SK-N-SH (cell line): Measurements from ENCODE around the gene BBS2. TPM values are rescaled to one million over a fixed set of nuclear protein-coding genes. Genes with fewer than 3 reads are reported as not detected.

Experiments used
- CTCF ChIA-PET: fragments of 300-600, 350-600 bp; formaldehyde crosslinking; extraction: SDS; loops from one replicate; lab custom pipeline; 2021; lab: Yijun Ruan, JAX
- POLR2A ChIA-PET: fragments of 350-600 bp; sonication (Branson Sonifier 250); formaldehyde crosslinking; extraction: SDS; loops from one replicate; lab custom pipeline; 2020; ENCODE audit warnings: antibody characterized with exemption, inconsistent platforms; lab: Yijun Ruan, JAX
- DNase-seq: peaks from one replicate; pipeline ENCODE4 v3.0.0; 2012
- H2AFZ ChIP-seq: fragments of 200-600 bp; sonication (generic); 2 replicates; pipeline ENCODE4 v1.8.1; 2016; ENCODE audit warnings: antibody characterized with exemption, mild to moderate bottlenecking, low read depth
- H3F3A ChIP-seq: fragments of 200-600 bp; sonication (generic); replicated peaks from 2 replicates; pipeline ENCODE3; 2016; ENCODE audit warnings: antibody characterized with exemption, mild to moderate bottlenecking; ENCODE audit not compliant: insufficient read depth
- H3K27ac ChIP-seq, 2 experiments: fragments of 200-500 bp in 1 of 2; fragments of 200-600 bp in 1 of 2; sonication (Bioruptor generic) in 1 of 2; sonication (generic), shearing (Covaris generic) in 1 of 2; 2 replicates each; pipeline versions ENCODE4 v1.5.1 to v1.6.1; 2014 to 2016; ENCODE audit warnings: low read depth in 2 of 2, inconsistent platforms in 1 of 2, low read length in 1 of 2, mild to moderate bottlenecking in 1 of 2, mixed read lengths in 1 of 2
- H3K27me3 ChIP-seq: fragments of 200-600 bp; sonication (generic), shearing (Covaris generic); 2 replicates; pipeline ENCODE4 v1.6.1; 2016; ENCODE audit warnings: mixed run types; ENCODE audit not compliant: insufficient read depth
- H3K36me3 ChIP-seq, 2 experiments: fragments of 200-500 bp in 1 of 2; fragments of 200-600 bp in 1 of 2; sonication (Bioruptor generic) in 1 of 2; sonication (generic) in 1 of 2; replicated peaks in 1 of 2; 2 replicates each; pipeline versions ENCODE3 to v1.5.1; 2014 to 2016; ENCODE audit warnings: low read length in 1 of 2, mild to moderate bottlenecking in 1 of 2; ENCODE audit not compliant: insufficient read depth in 2 of 2, control insufficient read depth in 1 of 2
- H3K4me1 ChIP-seq, 2 experiments: fragments of 200-500 bp in 1 of 2; fragments of 200-600 bp in 1 of 2; sonication (Bioruptor generic) in 1 of 2; sonication (generic), shearing (Covaris generic) in 1 of 2; 2 replicates each; pipeline versions ENCODE4 v1.5.1 to v1.6.1; 2014 to 2016; ENCODE audit warnings: low read depth in 1 of 2, low read length in 1 of 2, mixed run types in 1 of 2; ENCODE audit not compliant: insufficient read depth in 2 of 2, control insufficient read depth in 1 of 2
- H3K4me2 ChIP-seq: fragments of 200-600 bp; sonication (generic), shearing (Covaris generic); 2 replicates; pipeline ENCODE4 v1.6.1; 2017; ENCODE audit warnings: mixed run types
- H3K4me3 ChIP-seq, 2 experiments: fragments of 200-500 bp in 1 of 2; fragments of 200-600 bp in 1 of 2; sonication (Bioruptor generic) in 1 of 2; sonication (generic), shearing (Covaris generic) in 1 of 2; 2 replicates each; pipeline versions ENCODE4 v1.5.1 to v1.8.1; 2014 to 2016; ENCODE audit warnings: low read depth in 2 of 2, inconsistent platforms in 1 of 2, low read length in 1 of 2, mild to moderate bottlenecking in 1 of 2, mixed read lengths in 1 of 2, moderate library complexity in 1 of 2
- H3K79me2 ChIP-seq: fragments of 200-600 bp; sonication (generic); 2 replicates; pipeline ENCODE4 v1.8.1; 2017; ENCODE audit warnings: mild to moderate bottlenecking; ENCODE audit not compliant: insufficient read depth
- H3K9ac ChIP-seq: fragments of 200-600 bp; sonication (generic); 2 replicates; pipeline ENCODE4 v1.6.1; 2017; ENCODE audit warnings: mixed run types
- H3K9me2 ChIP-seq: fragments of 200-600 bp; sonication (generic); 2 replicates; pipeline ENCODE4 v1.6.1; 2017; ENCODE audit warnings: mixed run types
- H3K9me3 ChIP-seq: fragments of 200-600 bp; sonication (generic); 2 replicates; pipeline ENCODE4 v1.6.1; 2017; ENCODE audit warnings: mixed run types, mild to moderate bottlenecking, moderate library complexity
- H4K20me1 ChIP-seq: fragments of 200-600 bp; sonication (generic); 2 replicates; pipeline ENCODE4 v1.6.1; 2017; ENCODE audit warnings: mild to moderate bottlenecking, mixed run types; ENCODE audit not compliant: insufficient read depth
- CHD2 ChIP-seq: fragments of 150-350 bp; IDR thresholded peaks from 2 replicates; pipeline ENCODE4 v1.6.1; 2018; ENCODE audit warnings: low read length; ENCODE audit not compliant: partially characterized antibody
- ELF1 ChIP-seq: IDR thresholded peaks from 2 replicates; pipeline ENCODE4 v1.4.0; 2012
- EP300 ChIP-seq, 2 experiments: IDR thresholded peaks; 2 replicates each; pipeline versions ENCODE4 v1.4.0 to v1.6.1; 2012; ENCODE audit warnings: borderline replicate concordance in 1 of 2, low read depth in 1 of 2, low read length in 1 of 2
- EZH2phosphoT487 ChIP-seq: fragments of 200-600 bp; sonication (generic); IDR thresholded peaks from 2 replicates; pipeline ENCODE4 v1.6.1; 2017; ENCODE audit warnings: low read depth, mixed run types, mild to moderate bottlenecking, antibody characterized with exemption, moderate library complexity, borderline replicate concordance
- FOXJ3 ChIP-seq: sonication (generic); formaldehyde crosslinking; IDR thresholded peaks from 2 replicates; pipeline ENCODE4 v1.5.1; 2020; ENCODE audit warnings: mild to moderate bottlenecking, missing genetic modification reagents
- FOXM1 ChIP-seq: IDR thresholded peaks from 2 replicates; pipeline ENCODE4 v1.4.0; 2012; ENCODE audit warnings: low read depth, mild to moderate bottlenecking
- GABPA ChIP-seq: IDR thresholded peaks from 2 replicates; pipeline ENCODE4 v1.4.0; 2012; ENCODE audit warnings: low read depth, mild to moderate bottlenecking
- GATA2 ChIP-seq: sonication (generic); formaldehyde crosslinking; IDR thresholded peaks from 2 replicates; pipeline ENCODE4 v1.5.0; 2020; ENCODE audit warnings: mild to moderate bottlenecking, missing genetic modification reagents
- MEF2A ChIP-seq: IDR thresholded peaks from 2 replicates; pipeline ENCODE4 v1.4.0; 2012; ENCODE audit warnings: low read depth, borderline replicate concordance
- MXI1 ChIP-seq: IDR thresholded peaks from 2 replicates; pipeline ENCODE4 v1.6.1; 2012; ENCODE audit warnings: mild to moderate bottlenecking, low read depth, low read length, improper control_type of control experiment
- NRF1 ChIP-seq: IDR thresholded peaks from 2 replicates; pipeline ENCODE4 v1.6.1; 2012; ENCODE audit warnings: low read depth, mild to moderate bottlenecking, low read length
- RAD21 ChIP-seq: IDR thresholded peaks from 2 replicates; pipeline ENCODE4 v1.6.1; 2012; ENCODE audit warnings: mild to moderate bottlenecking, low read length
- RFX5 ChIP-seq: IDR thresholded peaks from 2 replicates; pipeline ENCODE4 v1.6.1; 2012; ENCODE audit warnings: mild to moderate bottlenecking, improper control_type of control experiment, low read length
- RXRA ChIP-seq: IDR thresholded peaks from 2 replicates; pipeline ENCODE4 v1.4.0; 2012; ENCODE audit warnings: low read depth, mild to moderate bottlenecking, borderline replicate concordance
- SIN3A ChIP-seq: IDR thresholded peaks from 2 replicates; pipeline ENCODE4 v1.6.1; 2012; ENCODE audit warnings: low read depth, mild to moderate bottlenecking, low read length, moderate library complexity, borderline replicate concordance
- SMC3 ChIP-seq: IDR thresholded peaks from 2 replicates; pipeline ENCODE4 v1.6.1; 2012; ENCODE audit warnings: low read depth, low read length, improper control_type of control experiment
- TAF1 ChIP-seq: IDR thresholded peaks from 2 replicates; pipeline ENCODE4 v1.6.1; 2012; ENCODE audit warnings: low read depth, mild to moderate bottlenecking, low read length, moderate library complexity, borderline replicate concordance
- TCF12 ChIP-seq: IDR thresholded peaks from 2 replicates; pipeline ENCODE4 v1.4.0; 2012
- TEAD4 ChIP-seq: IDR thresholded peaks from 2 replicates; pipeline ENCODE4 v1.4.0; 2012; ENCODE audit warnings: mild to moderate bottlenecking, borderline replicate concordance; ENCODE audit not compliant: insufficient read depth
- YY1 ChIP-seq: IDR thresholded peaks from 2 replicates; pipeline ENCODE4 v1.4.0; 2012; ENCODE audit warnings: low read depth, mild to moderate bottlenecking
- WGBS: methylation state at CpG from one replicate; pipeline ENCODE4 v1.1.6; 2017; ENCODE audit warnings: low lambda C conversion rate; 5-methylcytosine and 5-hydroxymethylcytosine counted together
- polyA plus RNA-seq, 3 experiments: library from polyadenylated mRNA; depleted of rRNA; stranded (reverse); fragments of >200 nt; gene quantifications; 2 replicates each; pipeline ENCODE4 v1.2.3, GENCODE V29; 2012
- TF ChIP-seq, protein P1 (sequence below): IDR thresholded peaks from 2 replicates; pipeline ENCODE4 v1.4.0; 2012; ENCODE audit warnings: low read depth
- TF ChIP-seq, protein P2 (sequence below): IDR thresholded peaks from 2 replicates; pipeline ENCODE4; 2012
- TF ChIP-seq, protein P3 (sequence below): fragments of 150-350 bp; IDR thresholded peaks from 2 replicates; pipeline ENCODE4 v1.6.1; 2017; ENCODE audit warnings: antibody characterized with exemption, low read length, low read depth, borderline replicate concordance
- TF ChIP-seq, protein P4 (sequence below): IDR thresholded peaks from 2 replicates; pipeline ENCODE4 v1.4.0; 2012; ENCODE audit warnings: low read depth, borderline replicate concordance

Gene BBS2
- polyA plus RNA-seq, 1 of the 3 experiments (the other 2 are of a cell fraction) = 74.3 TPM

DNA sequence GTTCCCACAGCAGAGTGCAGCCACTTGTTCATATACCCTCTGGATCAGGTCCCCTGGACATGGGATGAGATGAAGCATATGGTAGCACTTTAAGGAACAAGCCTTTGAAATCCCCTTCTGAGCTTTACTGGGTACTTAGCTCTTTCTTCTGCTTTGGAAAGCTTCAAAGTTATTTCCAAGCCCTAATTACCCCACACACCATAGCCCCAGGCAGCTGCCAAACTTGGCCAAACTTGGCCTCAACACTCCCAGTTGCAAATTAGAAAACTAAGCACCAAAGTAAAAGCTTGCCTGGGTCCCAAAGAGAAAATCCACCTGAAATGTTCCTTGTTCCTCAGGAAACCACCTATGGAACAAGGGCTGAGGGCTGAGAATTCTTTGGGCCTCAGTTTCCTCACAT, 29.3 kb upstream of the BBS2 start:
- no peak overlapping the region for H3K9ac ChIP-seq
- no peak overlapping the region for H3K27ac ChIP-seq
- no peak overlapping the region for H3K4me2 ChIP-seq
- H3K4me1 ChIP-seq = peaks cover 0 to 12% of the 10 kb centered on the region in 2 experiments; a peak in 2 of 4 replicates
- no peak for DNase-seq
- H3K4me3 ChIP-seq = no peak overlapping the region
- H3K79me2 ChIP-seq = no peaks in the 10 kb centered on the region
- CTCF ChIA-PET = interaction anchor here (1.9 kb wide), 1 partner anchor 153 kb away, joined by 4 read pairs; no protein-coding TSS in a partner anchor
- TF ChIP-seq MXI1 = no peak
- TF ChIP-seq FOXM1 = no peak
- no peak for TF ChIP-seq CHD2
- no peak for TF ChIP-seq TEAD4
- no peak for TF ChIP-seq GATA2
- TF ChIP-seq RFX5 = no peak
- no peak for TF ChIP-seq NRF1
- TF ChIP-seq TAF1 = no peak
- TF ChIP-seq EP300 (IDR thresholded peaks at IDR 0.05; ENCODE audit: borderline replicate concordance in 1 of 2, low read depth in 1 of 2, low read length in 1 of 2) = no peak
- TF ChIP-seq, protein P1, sequence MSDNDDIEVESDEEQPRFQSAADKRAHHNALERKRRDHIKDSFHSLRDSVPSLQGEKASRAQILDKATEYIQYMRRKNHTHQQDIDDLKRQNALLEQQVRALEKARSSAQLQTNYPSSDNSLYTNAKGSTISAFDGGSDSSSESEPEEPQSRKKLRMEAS = no peak
- no peak for TF ChIP-seq RAD21
- TF ChIP-seq, protein P2, sequence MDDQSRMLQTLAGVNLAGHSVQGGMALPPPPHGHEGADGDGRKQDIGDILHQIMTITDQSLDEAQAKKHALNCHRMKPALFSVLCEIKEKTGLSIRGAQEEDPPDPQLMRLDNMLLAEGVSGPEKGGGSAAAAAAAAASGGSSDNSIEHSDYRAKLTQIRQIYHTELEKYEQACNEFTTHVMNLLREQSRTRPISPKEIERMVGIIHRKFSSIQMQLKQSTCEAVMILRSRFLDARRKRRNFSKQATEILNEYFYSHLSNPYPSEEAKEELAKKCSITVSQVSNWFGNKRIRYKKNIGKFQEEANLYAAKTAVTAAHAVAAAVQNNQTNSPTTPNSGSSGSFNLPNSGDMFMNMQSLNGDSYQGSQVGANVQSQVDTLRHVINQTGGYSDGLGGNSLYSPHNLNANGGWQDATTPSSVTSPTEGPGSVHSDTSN = no peak
- no peak for TF ChIP-seq RXRA
- TF ChIP-seq YY1 = no peak
- no peak for TF ChIP-seq FOXJ3
- TF ChIP-seq, protein P3, sequence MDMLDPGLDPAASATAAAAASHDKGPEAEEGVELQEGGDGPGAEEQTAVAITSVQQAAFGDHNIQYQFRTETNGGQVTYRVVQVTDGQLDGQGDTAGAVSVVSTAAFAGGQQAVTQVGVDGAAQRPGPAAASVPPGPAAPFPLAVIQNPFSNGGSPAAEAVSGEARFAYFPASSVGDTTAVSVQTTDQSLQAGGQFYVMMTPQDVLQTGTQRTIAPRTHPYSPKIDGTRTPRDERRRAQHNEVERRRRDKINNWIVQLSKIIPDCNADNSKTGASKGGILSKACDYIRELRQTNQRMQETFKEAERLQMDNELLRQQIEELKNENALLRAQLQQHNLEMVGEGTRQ = no peak
- no peak overlapping the region for H2AFZ ChIP-seq
- no peaks in the 10 kb centered on the region for H4K20me1 ChIP-seq
- no peaks in the 10 kb centered on the region for H3K9me3 ChIP-seq
- POLR2A ChIA-PET = no interaction called here
- H3K36me3 ChIP-seq = no peaks in the 10 kb centered on the region
- peaks cover 9% of the 10 kb centered on the region for H3F3A ChIP-seq
- H3K9me2 ChIP-seq = no peaks in the 10 kb centered on the region
- no peaks in the 10 kb centered on the region for H3K27me3 ChIP-seq

DNA sequence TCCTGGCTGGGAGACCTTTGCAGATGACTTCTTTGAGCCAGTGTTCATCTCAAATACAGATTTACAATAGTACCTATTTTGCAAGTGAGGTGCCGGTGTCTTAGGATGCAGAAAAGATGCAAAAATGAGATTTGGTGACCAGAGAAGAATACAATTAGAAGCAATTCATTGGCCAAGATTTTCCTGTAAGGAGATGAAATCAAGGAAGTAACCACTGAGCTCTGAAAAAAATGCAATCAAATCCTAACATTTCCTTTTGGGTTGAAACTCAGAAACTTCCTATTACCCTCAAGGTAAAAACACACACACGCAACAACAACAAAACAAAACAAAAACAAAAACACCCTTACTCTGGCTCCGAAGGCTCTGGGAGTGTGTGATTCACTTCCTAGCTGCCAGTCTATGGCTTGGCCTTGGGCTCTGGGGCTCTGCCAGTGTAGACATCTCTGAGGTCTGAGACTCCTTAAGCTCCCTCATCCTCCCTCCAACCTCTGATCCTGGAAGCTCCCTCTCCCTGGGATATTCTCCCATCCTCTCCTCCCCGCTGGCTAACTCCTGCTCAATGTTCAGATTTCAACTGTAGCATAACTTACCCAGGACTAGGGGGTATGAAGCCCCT, 28.2 kb upstream of the BBS2 start:
- peaks cover 0 to 12% of the 10 kb centered on the region in 2 experiments; a peak in 2 of 4 replicates for H3K4me1 ChIP-seq
- no peaks in the 10 kb centered on the region for H3K27me3 ChIP-seq
- H3K4me3 ChIP-seq = no peak overlapping the region
- H3K79me2 ChIP-seq = no peaks in the 10 kb centered on the region
- no peak overlapping the region for H3K27ac ChIP-seq
- POLR2A ChIA-PET = no interaction called here
- H2AFZ ChIP-seq = 0 out of 2 replicates have a peak overlapping the region, but pooled peaks have one; percentile 11
- CTCF ChIA-PET = interaction anchor here (1.3 to 1.9 kb wide), 2 partner anchors 21 to 154 kb away, joined by 3 to 4 read pairs; no protein-coding TSS in a partner anchor
- H3F3A ChIP-seq = peaks cover 9% of the 10 kb centered on the region
- H3K4me2 ChIP-seq = no peak overlapping the region
- no peak overlapping the region for H3K9ac ChIP-seq
- H3K9me2 ChIP-seq = no peaks in the 10 kb centered on the region
- H3K36me3 ChIP-seq = no peaks in the 10 kb centered on the region
- no peak for DNase-seq
- no peaks in the 10 kb centered on the region for H3K9me3 ChIP-seq
- 93% methylated on average over 4 of the region's 4 CpGs for WGBS
- H4K20me1 ChIP-seq = no peaks in the 10 kb centered on the region
- TF ChIP-seq EZH2phosphoT487 (no peak), GABPA (no peak), SMC3 (no peak), CHD2 (no peak), MEF2A (no peak), YY1 (no peak), TCF12 (no peak; the same call in 1 of the 2 replicates), GATA2 (no peak), FOXM1 (no peak), RFX5 (no peak), RAD21 (no peak), NRF1 (no peak), EP300 (IDR thresholded peaks at IDR 0.05; ENCODE audit: borderline replicate concordance in 1 of 2, low read depth in 1 of 2, low read length in 1 of 2) (no peak), FOXJ3 (no peak), SIN3A (no peak), ELF1 (no peak)
- TF ChIP-seq, protein P4, sequence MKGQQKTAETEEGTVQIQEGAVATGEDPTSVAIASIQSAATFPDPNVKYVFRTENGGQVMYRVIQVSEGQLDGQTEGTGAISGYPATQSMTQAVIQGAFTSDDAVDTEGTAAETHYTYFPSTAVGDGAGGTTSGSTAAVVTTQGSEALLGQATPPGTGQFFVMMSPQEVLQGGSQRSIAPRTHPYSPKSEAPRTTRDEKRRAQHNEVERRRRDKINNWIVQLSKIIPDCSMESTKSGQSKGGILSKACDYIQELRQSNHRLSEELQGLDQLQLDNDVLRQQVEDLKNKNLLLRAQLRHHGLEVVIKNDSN = no peak
- TF ChIP-seq, protein P3 = no peak
